H4 (cell line): ENCODE measurements around the gene NOX1. TPM values are rescaled to one million over a fixed set of nuclear protein-coding genes. Genes with fewer than 3 reads are reported as not detected.
A peak's percentile ranks its signal among the peaks of the same experiment; 100 is the strongest.
"Not testable (repeated sequence)": the region's sequence is repeated elsewhere in the genome, so short reads cannot be mapped to it uniquely, and the experiment has no call there.

ENCODE experiments used
- DNase-seq: peaks from one replicate; pipeline ENCODE4 v3.0.0-alpha.2; 2015; ENCODE audit warnings: low spot score
- total RNA-seq: library from RNA; depleted of rRNA; stranded (reverse); fragments of >200 nt; shearing (Covaris generic); gene quantifications from 2 replicates; pipeline ENCODE4 v1.2.3, GENCODE V29; 2014; rRNA removed

NOX1 gene
- total RNA-seq, 1 experiment from 2014 or later: not detected

DNA sequence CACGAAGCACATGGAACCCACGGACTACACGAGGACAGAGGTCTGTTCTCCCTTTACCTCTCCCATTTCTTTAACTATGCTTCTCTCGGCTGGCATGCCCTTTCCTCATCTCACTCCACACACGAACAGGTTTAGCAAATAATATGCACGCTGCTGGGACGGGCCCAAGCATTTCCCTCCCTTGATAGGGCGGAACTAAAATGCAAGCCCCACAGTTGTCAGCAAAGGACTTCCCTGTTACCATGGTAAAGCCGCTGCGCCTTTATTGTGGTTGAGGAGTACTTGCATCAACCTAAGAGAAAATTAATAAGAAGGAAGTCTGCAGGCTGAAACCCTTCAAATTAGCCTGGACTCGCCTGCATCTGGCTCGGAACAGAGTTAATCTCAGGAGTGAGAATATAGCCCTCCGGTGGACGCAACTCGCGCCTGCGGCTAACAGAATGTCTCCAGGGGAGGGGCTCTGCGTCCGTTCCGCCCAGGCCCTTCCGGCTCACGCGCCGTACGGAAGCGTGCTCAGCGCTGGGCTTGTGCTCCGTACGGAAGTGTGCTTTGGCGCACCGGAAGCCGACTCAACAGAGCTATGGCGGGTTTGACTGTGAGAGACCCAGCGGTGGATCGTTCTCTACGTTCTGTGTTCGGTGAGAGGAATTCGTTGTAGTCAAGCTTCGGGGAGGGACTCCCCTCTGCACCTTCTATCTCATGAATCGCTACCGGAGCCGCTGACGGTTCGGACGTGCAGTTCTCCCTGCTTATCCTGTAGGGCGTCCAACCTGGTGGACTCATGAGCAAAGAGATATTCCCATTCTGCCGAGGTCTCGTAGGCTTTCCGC, 54.1 kb downstream of the NOX1 start, which contains the start of gene CSTF2:
TSS of gene CSTF2 (plus strand) at position 555 of the 830 bp plus-strand sequence. CDS start at position 581, 26 bp downstream.
- DNase-seq: peak; percentile 85

DNA sequence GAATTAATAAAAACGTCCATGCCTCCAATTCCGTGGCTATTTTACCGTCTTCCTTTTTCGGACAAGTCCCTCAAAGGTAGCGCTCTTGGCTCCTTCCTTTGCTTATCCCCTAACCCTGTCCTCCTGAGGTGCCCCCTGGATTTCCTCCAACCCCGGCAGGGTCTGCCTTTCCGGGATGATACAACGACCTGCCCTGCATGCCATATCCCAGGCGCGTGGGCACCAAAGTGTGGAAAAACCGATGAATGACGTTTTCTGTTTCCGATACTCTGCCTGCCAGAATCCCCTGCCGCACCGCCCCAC, 54.7 kb downstream of the NOX1 start:
- DNase-seq: no peak

DNA sequence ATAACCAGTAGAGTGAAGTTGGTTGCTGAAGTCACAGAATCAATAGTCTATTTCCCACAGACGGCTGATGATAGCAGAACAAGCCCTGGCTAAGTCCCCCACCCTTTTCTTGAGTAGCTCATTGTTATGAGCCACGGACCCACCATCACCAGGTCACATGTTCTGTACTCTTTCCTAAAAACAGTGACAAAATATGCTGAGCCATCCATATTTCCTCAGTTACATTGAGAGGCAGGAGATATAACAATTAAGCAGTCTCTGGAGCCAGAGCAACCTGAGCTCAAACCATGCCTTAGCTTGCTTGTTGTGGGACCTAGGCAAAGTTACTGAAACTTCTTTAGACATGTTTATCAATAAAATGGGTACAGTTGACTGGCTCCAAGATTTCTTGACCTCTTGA, 56.8 kb downstream of the NOX1 start:
- DNase-seq: no peak

DNA sequence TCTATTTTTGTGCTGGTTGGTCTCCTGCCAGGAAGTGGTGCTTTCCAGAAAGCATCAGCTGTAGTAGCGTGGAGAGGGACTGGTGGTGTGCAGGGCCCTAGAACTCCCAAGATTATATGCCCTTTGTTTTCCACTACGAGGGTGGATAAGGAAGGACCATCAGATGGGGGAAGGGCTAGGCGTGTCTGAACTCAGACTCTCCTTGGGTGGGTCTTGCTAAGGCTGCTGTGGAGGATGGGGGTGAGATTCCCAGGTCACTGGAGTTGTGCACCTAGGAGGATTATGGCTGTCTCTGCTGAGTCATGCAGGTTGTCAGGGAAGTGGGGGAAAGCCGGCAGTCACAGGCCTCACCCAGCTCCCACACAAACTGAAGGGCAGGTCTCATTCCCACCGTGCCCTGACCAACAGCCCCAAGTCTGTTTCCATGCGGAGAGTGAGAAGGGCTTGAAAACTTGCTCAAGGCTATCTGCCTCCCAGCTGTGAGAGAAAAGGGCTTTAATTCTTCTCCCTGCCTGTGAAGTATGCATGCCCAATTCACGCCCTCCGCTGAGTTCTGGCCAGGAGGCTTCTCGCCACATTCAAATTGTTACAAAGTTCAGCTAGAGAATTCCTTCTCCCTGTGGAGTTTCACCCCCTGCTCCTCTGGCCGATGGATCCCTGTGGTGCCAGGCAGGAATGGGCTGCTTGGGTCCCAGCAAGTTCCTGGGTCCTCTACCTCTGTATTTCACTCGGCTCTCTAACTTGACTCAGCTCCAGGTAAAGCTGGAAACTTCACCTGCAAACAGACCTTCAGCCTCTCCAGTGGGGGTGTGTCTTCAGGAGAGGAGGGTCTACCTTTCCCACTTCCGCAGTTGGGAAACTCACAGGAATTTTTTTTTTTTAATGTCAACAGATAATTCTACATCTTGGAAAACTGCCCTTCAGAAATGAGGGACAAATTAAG, 61.7 kb downstream of the NOX1 start:
- DNase-seq: no peak

DNA sequence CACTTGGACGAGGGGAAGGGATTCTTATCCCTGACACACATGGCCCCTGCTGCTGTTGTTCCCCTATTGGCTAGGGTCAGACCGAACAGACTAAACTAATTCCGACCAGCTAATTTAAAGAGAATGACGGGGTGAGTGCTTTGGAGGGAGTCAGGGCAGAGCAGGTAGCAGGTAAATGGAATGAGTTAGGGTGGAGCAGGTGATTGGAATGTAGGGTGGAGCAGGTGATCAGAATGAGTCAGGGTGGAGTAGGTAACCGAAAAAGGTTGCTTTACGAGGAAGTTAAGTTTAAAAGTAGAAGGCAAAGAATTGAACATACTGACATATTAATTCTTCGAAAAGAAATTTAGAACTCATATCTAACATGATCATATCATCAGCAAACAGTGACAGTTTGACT, 65.9 kb downstream of the NOX1 start:
- DNase-seq: not testable (repeated sequence)

DNA sequence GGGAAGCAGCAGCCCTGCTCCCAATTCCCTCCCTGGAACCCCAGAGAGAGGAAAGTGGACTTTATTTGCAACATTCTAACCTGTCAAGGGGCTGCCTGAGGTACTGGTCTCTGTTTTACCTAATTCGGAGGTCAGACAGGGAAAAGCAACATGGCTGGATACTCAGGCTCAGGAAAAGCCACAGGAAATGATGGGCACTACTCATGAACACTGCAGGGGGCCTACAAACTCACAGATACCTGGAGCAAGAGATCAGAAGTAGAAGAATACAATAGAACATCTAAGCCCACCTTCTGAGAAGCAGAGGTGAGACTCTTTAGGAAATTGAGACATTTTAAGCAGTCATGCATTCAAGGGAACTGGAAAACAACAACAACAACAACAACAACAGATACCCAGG, 69.4 kb downstream of the NOX1 start:
- DNase-seq: no peak

DNA sequence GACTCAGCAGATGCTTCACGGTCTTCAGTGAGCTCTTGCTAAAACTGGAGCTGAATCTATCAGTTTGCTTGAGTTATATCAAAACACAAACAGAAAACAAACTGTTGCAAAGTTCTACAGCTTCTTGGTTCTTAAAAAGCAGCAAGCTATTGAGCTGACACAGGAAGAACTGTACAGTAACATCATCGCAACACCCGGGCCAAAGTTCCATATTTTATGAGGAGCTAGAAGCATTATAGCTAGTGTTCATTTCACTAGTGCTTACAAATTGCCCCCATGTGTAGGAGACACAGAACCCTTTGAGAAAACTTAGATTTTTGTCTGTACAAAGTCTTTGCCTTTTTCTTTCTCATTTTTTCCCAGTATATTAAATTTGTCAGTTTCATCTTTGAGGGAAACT, 71.3 kb downstream of the NOX1 start:
- DNase-seq: no peak

DNA sequence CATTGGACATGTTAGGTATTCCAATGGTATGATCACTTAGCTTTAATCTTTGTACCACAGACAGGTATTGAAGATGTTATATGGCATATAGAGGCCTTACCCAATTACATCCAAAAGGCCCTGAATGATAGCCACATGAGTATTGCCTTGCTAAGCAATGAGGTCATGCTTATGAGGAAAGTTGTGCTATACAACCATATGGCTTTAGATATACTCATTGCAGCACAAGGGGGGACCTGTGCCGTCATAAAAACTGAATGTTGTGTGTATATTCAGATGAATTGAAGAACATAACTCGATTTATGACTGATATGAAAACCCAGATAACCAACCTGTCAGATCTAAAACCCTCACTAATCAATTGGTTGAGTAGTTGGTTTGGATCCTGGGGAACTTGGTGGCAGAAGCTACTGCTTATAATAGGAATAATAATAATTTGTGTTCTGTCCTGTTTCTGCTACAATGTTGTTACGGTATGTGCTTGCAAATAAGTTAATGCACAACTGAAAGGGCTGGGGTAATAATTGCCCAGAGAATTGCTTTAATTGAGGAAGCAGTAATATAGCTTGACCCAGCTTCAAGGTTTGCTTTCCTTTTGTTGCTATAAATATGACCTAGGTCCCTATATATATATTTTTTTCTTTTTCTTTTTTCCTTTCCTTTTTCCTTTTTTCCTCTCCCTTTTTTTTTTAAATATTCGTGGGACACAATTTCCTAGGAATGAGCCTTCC, 75.5 kb downstream of the NOX1 start:
- DNase-seq: no peak

DNA sequence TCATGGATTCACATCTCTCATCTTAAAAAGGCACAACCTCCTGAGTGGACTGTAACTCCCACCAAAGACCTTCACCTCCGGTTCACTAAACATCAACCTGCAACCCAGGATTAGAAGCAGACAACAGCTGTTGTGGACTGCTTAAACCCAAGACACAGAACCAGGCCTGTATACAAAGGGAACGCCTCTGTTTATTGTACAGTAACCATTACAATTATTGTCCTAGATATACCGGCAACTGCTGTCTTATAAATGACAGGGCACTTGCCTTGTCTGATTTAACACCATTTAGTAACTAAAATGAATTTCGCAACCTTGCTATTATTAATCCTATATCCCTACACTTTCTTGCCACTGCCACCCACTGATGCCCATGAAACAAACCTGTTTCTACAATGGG, 76.8 kb downstream of the NOX1 start:
- no peak for DNase-seq

DNA sequence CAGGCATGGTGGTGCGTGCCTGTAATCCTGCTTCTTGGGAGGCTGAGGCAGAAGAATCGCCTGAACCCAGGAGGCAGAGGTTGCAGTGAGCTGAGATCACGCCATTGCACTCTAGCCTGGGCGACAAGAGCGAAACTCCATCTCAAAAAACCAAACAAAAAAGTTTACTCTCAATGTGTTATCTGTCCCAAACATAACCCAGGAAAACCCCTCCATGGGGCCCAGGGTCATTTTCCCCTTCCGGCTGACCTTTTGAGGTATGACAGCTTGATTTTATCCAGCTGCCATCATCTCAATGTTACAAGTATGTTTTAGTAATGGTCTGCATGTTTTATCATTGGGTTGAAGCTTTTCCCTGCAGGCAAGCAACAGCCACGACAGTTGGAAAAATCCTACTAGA, 77.8 kb downstream of the NOX1 start:
- not testable (repeated sequence) for DNase-seq

Other genes starting within 250 kb of the NOX1 start
- gene TSPAN6, start 237.6 kb downstream of the NOX1 start, total RNA-seq: 44.1 and 53.5 TPM in 2 replicates
- 24.5 and 27.9 TPM in 2 replicates for gene SRPX2, start 230.2 kb downstream of the NOX1 start, total RNA-seq
- 2.0 and 4.6 TPM in 2 replicates for gene SYTL4, start 142.2 kb downstream of the NOX1 start, total RNA-seq
- gene CSTF2, start 54.0 kb downstream of the NOX1 start, total RNA-seq: 26.1 and 28.7 TPM in 2 replicates
- 0.31 and 0.39 TPM in 2 replicates for gene XKRX, start 54.6 kb upstream of the NOX1 start, total RNA-seq
- not detected in 2 replicates for gene ARL13A, start 95.3 kb upstream of the NOX1 start, total RNA-seq
- 10.1 and 13.2 TPM in 2 replicates for gene TRMT2B, start 177.8 kb upstream of the NOX1 start, total RNA-seq
- gene TMEM35A, start 204.5 kb upstream of the NOX1 start, total RNA-seq: not detected in 2 replicates
- gene CENPI, start 223.8 kb upstream of the NOX1 start, total RNA-seq: 26.7 and 31.5 TPM in 2 replicates